RWPE2 (cell line): Measurements from ENCODE around the gene VPS41.

ENCODE experiments used
- ATAC-seq: fragments of 200-7000 bp; cut with Tn5 transposase; 3 replicates; pipeline ENCODE4 v1.9.1; 2021; ENCODE audit warnings: low read depth
- DNase-seq: peaks from one replicate; pipeline ENCODE4 v3.0.0-alpha.2; 2020; ENCODE audit warnings: low spot score
- H3K27ac ChIP-seq: fragments of 450-650 bp; 2 replicates; pipeline ENCODE4 v1.5.1; 2017; ENCODE audit warnings: mild to moderate bottlenecking; ENCODE audit not compliant: poor library complexity, severe bottlenecking
- H3K27me3 ChIP-seq: fragments of 250-450 bp; sonication (Bioruptor Pico); 2 replicates; pipeline ENCODE4 v1.5.1; 2021; ENCODE audit warnings: mild to moderate bottlenecking, moderate library complexity; ENCODE audit not compliant: insufficient read depth, poor library complexity, severe bottlenecking
- H3K36me3 ChIP-seq: fragments of 250-450 bp; sonication (Bioruptor Pico); 2 replicates; pipeline ENCODE4 v1.5.1; 2020; ENCODE audit warnings: low read depth, mild to moderate bottlenecking, moderate library complexity
- H3K4me1 ChIP-seq: fragments of 250-450 bp; sonication (Bioruptor Pico); 2 replicates; pipeline ENCODE4 v1.5.1; 2021; ENCODE audit warnings: mild to moderate bottlenecking, moderate library complexity; ENCODE audit not compliant: insufficient read depth, poor library complexity, severe bottlenecking
- H3K4me3 ChIP-seq: fragments of 250-450 bp; sonication (Bioruptor Pico); 2 replicates; pipeline ENCODE4 v1.5.1; 2021; ENCODE audit warnings: mild to moderate bottlenecking, moderate library complexity; ENCODE audit not compliant: severe bottlenecking
- H3K9me3 ChIP-seq: fragments of 250-450 bp; sonication (Bioruptor Pico); 2 replicates; pipeline ENCODE4 v1.5.1; 2021; ENCODE audit warnings: mild to moderate bottlenecking, moderate library complexity; ENCODE audit not compliant: severe bottlenecking
- TF ChIP-seq, protein P1 (sequence below): fragments of 450-650 bp; IDR thresholded peaks from one replicate; pipeline ENCODE4 v1.5.1; 2017; ENCODE audit warnings: mild to moderate bottlenecking, moderate library complexity; ENCODE audit not compliant: poor library complexity, severe bottlenecking

The VPS41 gene

DNA sequence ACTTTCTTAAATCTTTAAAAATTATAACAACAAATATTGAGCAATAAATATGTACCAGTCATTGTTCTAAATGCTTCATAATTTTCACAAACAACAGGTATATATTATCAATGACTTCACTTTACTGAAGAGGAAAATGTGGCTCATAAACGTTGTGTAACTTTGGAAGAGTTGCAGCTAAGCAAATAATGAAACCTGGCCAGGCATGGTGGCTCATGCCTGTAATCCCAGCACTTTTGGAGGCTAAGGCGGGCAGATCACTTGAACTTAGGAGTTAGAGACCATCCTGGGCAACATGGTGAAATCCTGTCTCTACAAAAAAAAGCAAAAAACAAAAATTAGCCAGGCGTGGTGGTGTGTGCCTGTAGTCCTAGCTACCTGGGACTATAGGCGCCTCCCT lies 205.9 kb downstream of the VPS41 start:
- H3K27me3 ChIP-seq: no peaks in the 10 kb centered on the region
- peaks cover 16% of the 10 kb centered on the region for H3K4me1 ChIP-seq
- H3K36me3 ChIP-seq: no peaks in the 10 kb centered on the region
- TF ChIP-seq, protein P1, sequence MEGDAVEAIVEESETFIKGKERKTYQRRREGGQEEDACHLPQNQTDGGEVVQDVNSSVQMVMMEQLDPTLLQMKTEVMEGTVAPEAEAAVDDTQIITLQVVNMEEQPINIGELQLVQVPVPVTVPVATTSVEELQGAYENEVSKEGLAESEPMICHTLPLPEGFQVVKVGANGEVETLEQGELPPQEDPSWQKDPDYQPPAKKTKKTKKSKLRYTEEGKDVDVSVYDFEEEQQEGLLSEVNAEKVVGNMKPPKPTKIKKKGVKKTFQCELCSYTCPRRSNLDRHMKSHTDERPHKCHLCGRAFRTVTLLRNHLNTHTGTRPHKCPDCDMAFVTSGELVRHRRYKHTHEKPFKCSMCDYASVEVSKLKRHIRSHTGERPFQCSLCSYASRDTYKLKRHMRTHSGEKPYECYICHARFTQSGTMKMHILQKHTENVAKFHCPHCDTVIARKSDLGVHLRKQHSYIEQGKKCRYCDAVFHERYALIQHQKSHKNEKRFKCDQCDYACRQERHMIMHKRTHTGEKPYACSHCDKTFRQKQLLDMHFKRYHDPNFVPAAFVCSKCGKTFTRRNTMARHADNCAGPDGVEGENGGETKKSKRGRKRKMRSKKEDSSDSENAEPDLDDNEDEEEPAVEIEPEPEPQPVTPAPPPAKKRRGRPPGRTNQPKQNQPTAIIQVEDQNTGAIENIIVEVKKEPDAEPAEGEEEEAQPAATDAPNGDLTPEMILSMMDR: no peak
- H3K9me3 ChIP-seq: no peaks in the 10 kb centered on the region
- no peak overlapping the region for H3K27ac ChIP-seq
- peak; percentile 32; the same call in 1 of the 3 replicates for ATAC-seq
- no peak for DNase-seq
- H3K4me3 ChIP-seq: no peak overlapping the region

DNA sequence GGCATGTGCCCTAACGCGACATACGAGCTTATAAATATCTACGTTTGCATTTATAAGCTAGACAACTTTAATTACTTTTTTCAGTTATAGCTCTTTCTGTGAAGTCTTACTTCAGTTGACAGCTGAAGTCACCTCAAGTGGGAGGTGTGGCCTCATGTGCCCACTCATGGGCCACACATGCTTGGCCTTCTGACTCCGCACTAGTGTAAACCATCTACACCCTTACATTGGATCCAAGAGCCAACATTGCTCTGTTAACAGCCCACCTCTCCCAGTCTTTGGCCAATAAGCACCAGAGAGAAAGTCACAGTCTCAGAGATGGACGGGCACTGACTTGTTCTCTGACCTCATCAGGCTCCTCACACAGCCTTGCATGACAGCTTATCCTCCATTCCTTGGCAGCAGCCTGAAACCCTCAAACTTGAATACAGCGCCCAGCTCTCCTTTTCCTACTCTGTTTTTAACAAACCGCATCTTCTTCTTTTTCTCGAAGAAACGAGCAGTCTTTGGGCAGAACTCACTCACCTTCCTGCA lies 206.9 kb downstream of the VPS41 start:
- Histone ChIP-seq H3K36me3 (no peaks in the 10 kb centered on the region), H3K4me3 (no peak overlapping the region), H3K9me3 (no peaks in the 10 kb centered on the region), H3K4me1 (peaks cover 16% of the 10 kb centered on the region), H3K27ac (no peak overlapping the region), H3K27me3 (no peaks in the 10 kb centered on the region)
- TF ChIP-seq, protein P1: no peak
- DNase-seq (no peak), ATAC-seq (peak; percentile 55; the same call in 2 of the 3 replicates)

DNA sequence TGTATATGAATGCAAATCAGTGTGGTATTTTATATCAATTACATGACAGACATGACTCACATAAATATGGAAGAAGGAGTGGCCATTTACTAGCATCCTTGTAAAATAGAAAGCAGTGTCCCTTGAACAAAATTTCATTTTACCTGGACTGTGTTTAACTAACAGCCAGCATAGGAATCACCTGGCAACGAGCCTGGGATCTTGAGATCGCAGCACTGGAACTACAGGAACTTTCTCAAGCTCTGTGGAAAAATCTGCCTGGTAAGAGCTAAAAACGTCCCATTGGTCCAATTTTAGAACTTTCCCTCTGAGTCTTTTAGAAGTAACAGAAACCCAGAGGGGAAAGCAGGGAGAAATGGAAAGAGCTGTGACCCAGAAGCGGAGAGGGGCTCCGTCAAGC lies 208.9 kb downstream of the VPS41 start:
- Histone ChIP-seq H3K4me3 (no peak overlapping the region), H3K36me3 (no peaks in the 10 kb centered on the region), H3K27me3 (no peaks in the 10 kb centered on the region), H3K4me1 (peaks cover 16% of the 10 kb centered on the region), H3K9me3 (no peaks in the 10 kb centered on the region), H3K27ac (no peak overlapping the region)
- TF ChIP-seq, protein P1: no peak
- DNase-seq (no peak), ATAC-seq (no peak)

DNA sequence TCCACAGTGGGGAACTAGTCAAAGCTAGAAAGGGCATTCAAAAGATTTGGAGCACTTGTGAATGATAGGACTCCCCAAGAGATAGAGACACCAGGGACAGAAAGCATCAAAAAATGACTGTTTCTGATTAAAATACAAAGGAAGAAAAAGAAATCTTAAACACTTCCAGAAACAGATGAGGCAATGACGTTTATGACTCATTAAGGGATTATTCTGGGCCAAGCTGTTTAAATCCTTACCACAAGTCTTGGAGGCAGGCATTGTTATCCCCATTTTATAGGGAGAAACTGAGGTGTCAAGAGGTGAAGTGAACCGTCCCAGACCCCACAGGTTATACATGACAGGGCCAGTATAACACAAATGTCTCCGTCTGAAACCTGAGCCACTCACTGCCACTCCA lies 209.5 kb downstream of the VPS41 start:
- Histone ChIP-seq H3K36me3 (no peaks in the 10 kb centered on the region), H3K27me3 (no peaks in the 10 kb centered on the region), H3K9me3 (no peaks in the 10 kb centered on the region), H3K4me3 (no peak overlapping the region), H3K27ac (no peak overlapping the region), H3K4me1 (peaks cover 16% of the 10 kb centered on the region)
- ATAC-seq (no peak), DNase-seq (no peak)
- TF ChIP-seq, protein P1: no peak

DNA sequence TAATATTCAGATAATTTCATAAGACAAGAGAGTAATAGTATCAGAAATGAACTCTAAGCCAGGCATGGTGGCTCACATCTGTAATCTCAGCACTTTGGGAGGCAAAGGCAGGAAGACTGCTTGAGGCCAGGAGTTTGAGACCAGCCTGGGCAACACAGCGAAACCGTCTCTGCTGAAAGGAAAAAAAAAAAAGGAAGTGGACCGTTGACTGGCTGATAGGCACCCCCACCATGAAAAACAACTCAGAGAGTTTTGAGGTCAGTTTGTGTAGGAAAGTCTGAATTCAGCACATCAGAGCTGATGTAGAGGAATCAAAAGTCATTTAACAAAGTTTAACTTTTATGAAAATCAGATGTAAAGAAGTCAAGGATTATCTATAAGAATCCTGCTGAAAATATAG lies 214.7 kb downstream of the VPS41 start:
- H3K36me3 ChIP-seq: no peaks in the 10 kb centered on the region
- no peak overlapping the region for H3K27ac ChIP-seq
- TF ChIP-seq, protein P1: no peak
- no peaks in the 10 kb centered on the region for H3K4me1 ChIP-seq
- ATAC-seq: no peak
- no peaks in the 10 kb centered on the region for H3K9me3 ChIP-seq
- H3K4me3 ChIP-seq: no peak overlapping the region
- H3K27me3 ChIP-seq: no peaks in the 10 kb centered on the region
- DNase-seq: no peak
